Activated CD8-positive, alpha-beta memory T cell treated with anti-CD3 and anti-CD28 coated beads for 36 hours (primary cell): ENCODE results near the gene CEMIP. TPM values are rescaled to one million over a fixed set of nuclear protein-coding genes. Genes with fewer than 3 reads are reported as not detected.

Experiments
- CTCF ChIA-PET: fragments of 350-600 bp; sonication (Branson Sonifier 250); formaldehyde crosslinking; loops from one replicate; lab custom pipeline; 2021; ENCODE audit warnings: antibody characterized with exemption; lab: Charles Lee
- POLR2A ChIA-PET: fragments of 350-600 bp; sonication (Branson Sonifier 250); formaldehyde crosslinking; loops from one replicate; lab custom pipeline; 2021; ENCODE audit warnings: antibody characterized with exemption; lab: Charles Lee
- total RNA-seq, 2 experiments: library from RNA; stranded (reverse); gene quantifications; one replicate each; pipeline ENCODE4 v1.2.3, GENCODE V29; 2021

The CEMIP gene
- total RNA-seq, 2 experiments from 2014 or later = not detected

DNA sequence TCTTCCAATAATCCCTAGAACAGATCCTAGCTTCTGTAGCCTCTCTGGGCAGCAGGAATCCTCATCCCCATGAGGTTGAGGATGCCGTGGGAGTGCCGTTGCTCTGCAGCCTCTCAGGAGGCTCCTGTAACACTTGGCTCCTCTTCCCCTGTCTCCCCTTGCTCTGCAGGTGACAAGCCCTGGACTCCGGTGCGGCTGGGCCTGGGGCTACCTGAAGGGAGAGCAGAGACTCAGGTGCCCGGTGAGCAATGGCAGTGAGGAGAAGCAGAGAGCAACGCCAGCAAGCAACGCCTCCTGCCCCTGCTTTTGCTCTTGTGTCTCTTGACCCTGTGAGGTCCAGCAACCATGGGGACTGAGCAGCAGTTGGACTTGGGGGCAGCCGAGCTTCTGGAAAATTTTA, 91.2 kb downstream of the CEMIP start:
- POLR2A ChIA-PET = no interaction called here
- CTCF ChIA-PET = no interaction called here

- ChIA-PET CTCF (no interaction called here), POLR2A (no interaction called here)
Measured at GRCh38 chr15:80870893-80871292, 91.7 kb downstream of the CEMIP start.

- CTCF ChIA-PET = no interaction called here
Measured at GRCh38 chr15:80871858-80872257, 92.7 kb downstream of the CEMIP start.

DNA sequence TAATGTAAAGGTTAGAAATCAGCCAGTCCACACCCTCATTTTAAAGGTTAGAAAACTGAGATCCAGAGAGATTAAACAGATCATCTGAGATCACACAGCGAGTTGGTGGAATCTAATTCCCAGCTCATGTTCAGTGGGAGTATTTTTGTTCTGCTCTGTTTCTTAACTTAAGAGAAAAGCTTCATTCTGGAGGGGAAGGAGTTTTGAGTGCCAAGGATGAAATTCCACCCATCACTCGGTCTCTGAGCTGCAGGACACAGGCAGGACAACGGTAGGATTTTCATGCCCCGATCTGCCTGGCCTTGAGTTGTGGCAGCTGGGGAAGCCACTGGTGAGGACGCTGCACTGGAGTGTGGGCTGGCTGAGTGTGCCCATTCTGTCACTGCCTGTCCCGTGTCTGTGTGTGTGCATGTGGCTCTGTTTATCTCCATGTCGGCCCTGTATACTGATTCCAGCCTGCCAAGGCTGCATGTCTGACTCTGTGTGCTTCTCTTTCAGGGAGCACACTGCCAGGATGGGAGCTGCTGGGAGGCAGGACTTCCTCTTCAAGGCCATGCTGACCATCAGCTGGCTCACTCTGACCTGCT, 94.3 kb downstream of the CEMIP start:
- ChIA-PET POLR2A (no interaction called here), CTCF (no interaction called here)

More at GRCh38 chr15:80871858-80872257, 92.7 kb downstream of the CEMIP start:
- POLR2A ChIA-PET = no interaction called here

DNA sequence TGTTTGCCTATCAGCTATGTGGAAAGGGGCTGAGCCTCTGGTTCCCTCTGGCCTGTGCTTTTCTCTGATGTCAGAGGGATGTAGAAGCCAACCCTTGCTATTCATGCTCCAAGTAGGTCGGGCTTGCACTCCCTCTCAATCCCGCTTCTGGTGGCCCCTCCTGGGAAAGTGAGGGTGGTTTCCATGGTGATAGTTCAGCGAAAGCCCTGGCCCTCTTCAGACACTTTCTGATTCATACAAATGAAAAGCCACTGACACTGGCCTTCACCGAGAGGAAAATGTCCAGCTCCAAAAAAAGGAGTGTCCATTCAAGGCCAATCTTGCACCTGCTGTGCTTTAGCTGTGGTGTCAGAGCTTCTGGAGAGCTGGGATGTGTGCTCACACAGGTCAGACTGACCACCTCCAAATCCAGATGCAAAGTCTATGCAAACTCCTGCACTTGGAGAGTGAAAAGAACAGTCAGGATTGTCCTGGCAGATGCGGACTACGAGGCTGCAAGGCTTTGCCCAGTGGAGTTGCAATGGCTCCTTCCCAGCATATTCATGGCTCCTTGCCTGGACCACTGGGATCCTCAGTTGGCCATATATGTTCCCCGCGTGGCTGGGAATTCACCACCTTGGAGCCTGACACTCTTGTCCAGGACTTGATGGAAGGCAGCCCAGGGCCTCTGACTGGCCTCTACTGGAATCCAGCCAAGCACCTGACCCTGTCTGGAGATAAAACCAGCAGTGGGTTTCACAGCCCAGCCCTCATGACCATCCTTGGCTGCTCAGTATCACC, 96.6 kb downstream of the CEMIP start:
- ChIA-PET CTCF (no interaction called here), POLR2A (no interaction called here)

- ChIA-PET POLR2A (no interaction called here), CTCF (no interaction called here)
Measured at GRCh38 chr15:80876348-80876674, 97.1 kb downstream of the CEMIP start.

- POLR2A ChIA-PET = no interaction called here
- CTCF ChIA-PET = no interaction called here
Measured at GRCh38 chr15:80878242-80878866, 99.2 kb downstream of the CEMIP start.

GRCh38 chr15:80878867-80879250, 99.7 kb downstream of the CEMIP start:
- POLR2A ChIA-PET = no interaction called here
- CTCF ChIA-PET = no interaction called here

- CTCF ChIA-PET = no interaction called here
Measured at GRCh38 chr15:80880086-80880485, 100.9 kb downstream of the CEMIP start.

DNA sequence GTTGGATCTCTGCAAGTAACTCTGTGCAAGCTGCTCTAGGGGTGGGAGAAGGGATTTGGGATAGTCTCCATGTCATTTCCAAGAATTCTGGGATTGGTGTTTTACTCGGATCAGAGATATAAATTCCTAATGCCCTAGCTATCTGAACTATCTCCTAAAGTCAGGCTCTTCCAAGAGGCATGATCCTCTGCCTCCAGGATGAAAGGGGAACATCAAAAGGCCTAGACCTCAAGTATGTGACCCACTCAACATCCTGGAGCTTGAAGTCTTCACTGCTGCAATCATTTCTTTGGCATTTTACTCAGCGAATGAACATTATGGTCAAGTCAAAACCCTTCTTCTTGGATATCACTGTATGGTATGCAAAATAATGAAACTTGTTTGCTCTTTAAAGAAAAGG, 104.5 kb downstream of the CEMIP start:
- ChIA-PET POLR2A (no interaction called here), CTCF (no interaction called here)

More at GRCh38 chr15:80880086-80880485, 100.9 kb downstream of the CEMIP start:
- POLR2A ChIA-PET = no interaction called here

- ChIA-PET POLR2A (no interaction called here), CTCF (no interaction called here)
Measured at GRCh38 chr15:80885016-80885579, 105.9 kb downstream of the CEMIP start.

DNA sequence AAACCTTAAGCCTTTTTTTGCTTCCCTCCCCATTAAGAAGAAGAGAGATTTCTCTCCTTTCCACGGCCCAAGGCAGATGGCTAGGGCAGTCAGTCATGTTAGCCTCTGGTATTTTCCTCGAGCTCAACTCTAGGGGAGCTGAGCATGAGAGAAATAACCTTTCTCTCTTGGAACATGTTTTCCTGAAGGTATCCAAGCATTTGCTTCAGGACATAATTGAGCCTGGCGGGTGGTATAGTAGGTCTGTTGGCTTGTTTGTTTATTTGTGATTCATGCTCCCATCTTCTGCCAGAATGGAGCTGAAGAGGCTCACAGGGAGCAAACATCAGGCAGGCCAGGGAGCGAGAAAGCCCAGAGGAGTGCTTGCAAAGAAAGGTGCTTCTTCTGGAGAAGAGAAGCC, 108.0 kb downstream of the CEMIP start:
- ChIA-PET CTCF (no interaction called here), POLR2A (no interaction called here)

DNA sequence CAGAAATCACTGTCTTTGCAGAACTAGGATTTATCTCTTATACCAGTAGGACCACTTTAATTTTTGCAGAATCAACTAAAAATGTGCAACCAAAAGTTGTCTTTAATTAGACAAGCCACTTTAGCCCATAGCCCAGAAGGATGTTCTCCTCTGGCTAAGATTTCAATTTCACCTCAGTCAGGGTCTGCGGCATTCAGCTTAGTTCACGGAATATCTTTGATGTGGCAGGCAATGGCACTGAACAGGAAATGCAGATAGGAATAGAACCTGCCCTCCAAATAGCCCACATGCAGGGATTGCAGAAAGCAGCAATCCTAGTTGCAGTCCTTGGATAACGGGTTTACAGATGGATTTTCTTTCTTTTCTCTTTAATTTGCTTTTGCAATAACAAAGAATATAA, 109.7 kb downstream of the CEMIP start:
- POLR2A ChIA-PET = no interaction called here
- CTCF ChIA-PET = no interaction called here

DNA sequence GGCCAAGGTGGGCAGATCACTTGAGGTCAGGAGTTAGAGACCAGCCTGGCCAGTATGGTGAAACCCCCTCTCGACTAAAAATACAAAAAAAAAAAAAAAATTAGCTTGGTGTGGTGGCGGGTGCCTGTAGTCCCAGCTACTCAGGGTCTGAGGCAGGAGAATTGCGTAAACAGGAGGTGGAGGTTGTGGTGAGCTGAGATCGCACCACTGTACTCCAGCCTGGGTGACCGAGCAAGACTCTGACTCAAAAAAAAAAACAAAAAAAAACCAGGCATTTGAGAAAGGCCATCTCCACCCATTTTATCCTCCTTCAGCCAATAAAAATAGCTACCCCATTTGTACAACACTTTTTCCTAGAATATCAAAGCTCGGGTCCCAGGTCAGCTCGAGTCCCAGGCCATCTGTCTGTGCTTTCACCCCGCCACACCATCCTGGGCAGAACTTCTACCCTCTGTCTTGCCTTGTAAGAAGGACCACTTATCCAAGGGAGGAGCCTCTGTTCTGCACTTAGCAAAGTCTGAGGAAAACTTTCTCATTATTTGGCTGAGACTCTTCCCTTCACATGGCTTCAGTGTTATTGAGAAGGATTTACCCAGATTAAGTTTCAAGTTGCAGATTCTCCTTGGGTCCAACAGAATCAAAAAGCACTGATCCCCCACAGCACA, 111.3 kb downstream of the CEMIP start:
- ChIA-PET POLR2A (no interaction called here), CTCF (no interaction called here)

- ChIA-PET POLR2A (no interaction called here), CTCF (no interaction called here)
Measured at GRCh38 chr15:80891006-80891405, 111.8 kb downstream of the CEMIP start.

- CTCF ChIA-PET = no interaction called here
Measured at GRCh38 chr15:80892414-80892813, 113.2 kb downstream of the CEMIP start.

GRCh38 chr15:80893777-80894176, 114.6 kb downstream of the CEMIP start:
- POLR2A ChIA-PET = no interaction called here
- CTCF ChIA-PET = no interaction called here

More at GRCh38 chr15:80892414-80892813, 113.2 kb downstream of the CEMIP start:
- POLR2A ChIA-PET = no interaction called here

DNA sequence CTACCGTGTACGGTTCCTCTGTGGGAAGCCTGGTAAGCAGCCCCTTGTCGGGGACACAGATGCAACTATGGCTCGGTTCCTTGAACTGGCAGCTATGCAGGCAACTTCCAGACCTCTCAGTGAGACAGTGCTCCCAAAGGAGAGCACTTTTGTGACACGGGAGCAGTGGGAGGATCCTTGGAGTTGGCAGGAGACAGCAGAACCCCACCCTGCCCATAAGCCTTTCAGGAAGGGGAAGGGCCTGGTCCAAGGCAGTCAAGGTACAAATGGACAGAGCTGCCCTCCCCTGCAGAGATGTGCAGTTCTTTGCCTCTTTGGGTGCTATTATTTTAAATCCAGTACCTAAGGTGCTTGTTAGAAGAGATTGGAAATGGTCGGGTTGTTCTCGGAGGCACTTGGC, 115.9 kb downstream of the CEMIP start:
- ChIA-PET CTCF (no interaction called here), POLR2A (no interaction called here)

DNA sequence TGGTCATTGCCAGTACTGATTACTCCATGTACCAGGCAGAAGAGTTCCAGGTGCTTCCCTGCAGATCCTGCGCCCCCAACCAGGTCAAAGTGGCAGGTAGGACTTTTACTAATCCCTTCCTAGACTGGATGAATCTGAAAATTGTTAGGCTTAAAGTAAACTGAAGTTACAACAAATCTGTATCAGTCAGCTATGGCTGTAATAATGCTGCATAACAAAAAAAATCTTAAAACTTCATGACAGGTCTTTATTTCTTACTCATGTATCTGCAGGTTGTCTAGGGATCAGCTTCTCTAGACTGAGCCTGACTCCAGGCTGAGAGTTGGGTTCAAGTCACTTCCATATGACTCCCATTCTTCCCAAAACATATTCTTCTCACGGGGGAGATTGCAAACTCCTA, 116.8 kb downstream of the CEMIP start:
- ChIA-PET CTCF (no interaction called here), POLR2A (no interaction called here)

DNA sequence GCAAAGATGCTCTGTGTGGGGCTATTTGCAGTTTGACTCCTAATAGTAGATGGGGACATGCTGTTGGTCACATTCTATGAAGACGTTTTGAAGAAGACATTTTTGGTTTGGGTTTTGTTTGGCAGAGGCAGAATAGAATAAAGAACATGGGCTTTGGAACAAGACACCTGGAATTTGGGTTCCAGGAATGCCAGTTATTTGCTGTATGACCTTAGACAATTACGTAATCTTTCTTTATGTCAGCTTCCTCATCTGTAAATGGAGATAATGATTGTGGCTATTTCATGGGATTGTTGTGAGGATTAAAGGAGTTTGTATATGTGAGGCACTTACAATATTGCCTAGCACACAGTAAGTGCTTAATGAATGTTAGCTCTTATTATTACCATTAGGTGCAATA, 118.9 kb downstream of the CEMIP start:
- ChIA-PET CTCF (no interaction called here), POLR2A (no interaction called here)
